GM18858 (cell line): ENCODE data around the gene TM2D1.
"Not testable (repeated sequence)": the region's sequence is repeated elsewhere in the genome, so short reads cannot be mapped to it uniquely, and the experiment has no call there.

Source experiments
- ATAC-seq: cut with Tn5 transposase; IDR thresholded peaks from one replicate; pipeline ENCODE4 v1.9.1; 2021; ENCODE audit not compliant: unreplicated experiment

The TM2D1 gene

GRCh38 chr1:61718996-61719663, 5.8 kb downstream of the TM2D1 start:
- not testable (repeated sequence) for ATAC-seq

GRCh38 chr1:61711969-61712368, 13.0 kb downstream of the TM2D1 start:
- ATAC-seq, result no peak

- ATAC-seq, result not testable (repeated sequence)
Measured at GRCh38 chr1:61711257-61711656, 13.7 kb downstream of the TM2D1 start.

- ATAC-seq, result no peak
Measured at GRCh38 chr1:61709908-61710289, 15.0 kb downstream of the TM2D1 start.

- no peak for ATAC-seq
Measured at GRCh38 chr1:61708953-61709907, 15.7 kb downstream of the TM2D1 start.

GRCh38 chr1:61699911-61700851, 24.8 kb downstream of the TM2D1 start:
- no peak for ATAC-seq

- ATAC-seq, result no peak
Measured at GRCh38 chr1:61692155-61692800, 32.7 kb downstream of the TM2D1 start.

GRCh38 chr1:61687901-61688300, 37.0 kb downstream of the TM2D1 start:
- no peak for ATAC-seq

- no peak for ATAC-seq
Measured at GRCh38 chr1:61682891-61683290, 42.0 kb downstream of the TM2D1 start.

- no peak for ATAC-seq
Measured at GRCh38 chr1:61680500-61680899, 44.4 kb downstream of the TM2D1 start.

GRCh38 chr1:61676881-61677280, 48.1 kb downstream of the TM2D1 start:
- ATAC-seq, result not testable (repeated sequence)

- ATAC-seq, result no peak
Measured at GRCh38 chr1:61674221-61674620, 50.7 kb downstream of the TM2D1 start.

- no peak for ATAC-seq
Measured at GRCh38 chr1:61672376-61672775, 52.6 kb downstream of the TM2D1 start.

GRCh38 chr1:61670445-61670844, 54.5 kb downstream of the TM2D1 start:
- no peak for ATAC-seq

GRCh38 chr1:61670016-61670415, 54.9 kb downstream of the TM2D1 start:
- ATAC-seq, result no peak

GRCh38 chr1:61659061-61659460, 65.9 kb downstream of the TM2D1 start:
- ATAC-seq, result no peak

GRCh38 chr1:61655453-61655852, 69.5 kb downstream of the TM2D1 start:
- no peak for ATAC-seq

- ATAC-seq, result no peak
Measured at GRCh38 chr1:61654067-61654466, 70.9 kb downstream of the TM2D1 start.

GRCh38 chr1:61648983-61649742, 75.8 kb downstream of the TM2D1 start:
- no peak for ATAC-seq

GRCh38 chr1:61647142-61647541, 77.8 kb downstream of the TM2D1 start:
- ATAC-seq, result no peak
